GM12878 (cell line): ENCODE measurements around the gene OR12D1. TPM values are rescaled to one million over a fixed set of nuclear protein-coding genes. Genes with fewer than 3 reads are reported as not detected.

Experiments
- ATAC-seq: fragments of 200-7000 bp; cut with Tn5 transposase; 3 replicates; pipeline ENCODE4 v1.9.1; 2020; ENCODE audit warnings: mild to moderate bottlenecking, moderate library complexity
- BruUV-seq: library from RNA; stranded (reverse); fragments of 400-500 nt; replicated peaks from 2 replicates; lab custom pipeline; 2021; lab: Mats Ljungman, UMichigan
- CTCF ChIA-PET: fragments of 300-600 bp; sonication (Branson Sonifier 250); formaldehyde crosslinking; extraction: SDS; loops from one replicate; lab custom pipeline; 2021; ENCODE audit warnings: inconsistent platforms; lab: Yijun Ruan, JAX
- POLR2A ChIA-PET: fragments of 350-600 bp; formaldehyde crosslinking; extraction: SDS; loops from one replicate; lab custom pipeline; 2021; ENCODE audit warnings: inconsistent platforms; lab: Charles Lee
- RAD21 ChIA-PET: fragments of 300-600 bp; sonication (Branson Sonifier 250); formaldehyde crosslinking; loops from one replicate; lab custom pipeline; 2023; ENCODE audit warnings: antibody characterized with exemption; ENCODE audit not compliant: unreplicated experiment; lab: Charles Lee
- SMC1A ChIA-PET: fragments of 300-600 bp; sonication (Branson Sonifier 250); formaldehyde crosslinking; loops from one replicate; lab custom pipeline; 2023; ENCODE audit not compliant: unreplicated experiment, uncharacterized antibody; lab: Charles Lee
- DNase-seq: peaks from one replicate; pipeline ENCODE4 v3.0.0-alpha.2; 2011; ENCODE audit warnings: low read depth, low spot score
- FAIRE-seq: peaks from 3 replicates; lab custom pipeline; 2011; peaks lifted over from hg19 to GRCh38; lab: Jason Lieb, UNC
- H2AFZ ChIP-seq: 2 replicates; pipeline ENCODE4 v1.6.0; 2011; ENCODE audit warnings: low read depth, low read length, control low read depth; ENCODE audit not compliant: control insufficient read depth
- H3K27ac ChIP-seq: 2 replicates; pipeline ENCODE4 v1.5.1; 2011; ENCODE audit warnings: control low read depth; ENCODE audit not compliant: control insufficient read depth, insufficient read depth
- H3K27me3 ChIP-seq, 2 experiments: replicated peaks in 1 of 2; 2 replicates each; pipeline versions ENCODE4 v1.6.0 to v1.6.1; 2011; ENCODE audit warnings: low read length in 1 of 2; ENCODE audit not compliant: control insufficient read depth in 2 of 2, insufficient read depth in 2 of 2
- H3K36me3 ChIP-seq, 2 experiments: 2 replicates each; pipeline ENCODE4 v1.5.1; 2011; ENCODE audit warnings: low read length in 1 of 2; ENCODE audit not compliant: control insufficient read depth in 2 of 2, insufficient read depth in 2 of 2
- H3K4me1 ChIP-seq: 2 replicates; pipeline ENCODE4 v1.6.1; 2011; ENCODE audit warnings: mild to moderate bottlenecking, low read length, moderate library complexity, mixed read lengths; ENCODE audit not compliant: control insufficient read depth, insufficient read depth
- H3K4me2 ChIP-seq: 2 replicates; pipeline ENCODE4 v1.6.0; 2011; ENCODE audit warnings: control low read depth; ENCODE audit not compliant: control insufficient read depth, insufficient read depth
- H3K4me3 ChIP-seq: fragments of 200-600 bp; sonication (generic); 2 replicates; pipeline ENCODE4 v1.5.1; 2016
- H3K79me2 ChIP-seq: 2 replicates; pipeline ENCODE4 v1.6.0; 2011; ENCODE audit warnings: low read length; ENCODE audit not compliant: control insufficient read depth, insufficient read depth
- H3K9ac ChIP-seq: 2 replicates; pipeline ENCODE4 v1.8.0; 2011; ENCODE audit warnings: low read length, control low read depth, mixed read lengths; ENCODE audit not compliant: control insufficient read depth, insufficient read depth
- H3K9me3 ChIP-seq: replicated peaks from 3 replicates; pipeline ENCODE4 v1.5.1; 2011; ENCODE audit warnings: mild to moderate bottlenecking, low read length; ENCODE audit not compliant: control insufficient read depth, insufficient read depth
- H4K20me1 ChIP-seq: 2 replicates; pipeline ENCODE4 v1.6.0; 2011; ENCODE audit not compliant: control insufficient read depth, insufficient read depth
- BRCA1 ChIP-seq: IDR thresholded peaks from 2 replicates; pipeline ENCODE4 v1.6.1; 2011; ENCODE audit warnings: low read depth, low read length, improper control_type of control experiment
- E2F4 ChIP-seq: IDR thresholded peaks from 2 replicates; pipeline ENCODE4 v1.6.1; 2012; ENCODE audit warnings: low read depth, low read length, improper control_type of control experiment
- EED ChIP-seq: sonication (generic); IDR thresholded peaks from 2 replicates; pipeline ENCODE4 v1.6.1; 2016; ENCODE audit warnings: antibody characterized with exemption, low read depth
- EGR1 ChIP-seq, 2 experiments: IDR thresholded peaks; 1 replicate in 1 of 2; 2 replicates in 1 of 2; pipeline ENCODE4 v1.6.1; 2011 to 2012; ENCODE audit warnings: low read depth in 2 of 2, low read length in 2 of 2, borderline replicate concordance in 1 of 2, mild to moderate bottlenecking in 1 of 2, moderate library complexity in 1 of 2
- PAX8 ChIP-seq: fragments of 450-650 bp; IDR thresholded peaks from 2 replicates; pipeline ENCODE4 v1.6.1; 2017; ENCODE audit warnings: mild to moderate bottlenecking, moderate library complexity
- RBBP5 ChIP-seq: fragments of 200-600 bp; sonication (generic); conservative IDR thresholded peaks from 2 replicates; pipeline ENCODE4 v1.6.1; 2016
- ZBED1 ChIP-seq: IDR thresholded peaks from 2 replicates; pipeline ENCODE4 v1.6.1; 2016; ENCODE audit warnings: borderline replicate concordance
- ZBTB33 ChIP-seq: fragments of 450-650 bp; IDR thresholded peaks from 2 replicates; pipeline ENCODE4 v1.6.1; 2017; ENCODE audit warnings: mild to moderate bottlenecking
- ZNF274 ChIP-seq: IDR thresholded peaks from one replicate; pipeline ENCODE4 v1.8.0; 2011; ENCODE audit not compliant: insufficient read length, insufficient read depth
- ZNF687 ChIP-seq: fragments of 450-650 bp; IDR thresholded peaks from 2 replicates; pipeline ENCODE4 v1.6.1; 2017; ENCODE audit warnings: mild to moderate bottlenecking, moderate library complexity
- whole genome bisulfite sequencing: methylation state at CpG from one replicate; pipeline ENCODE4 v1.1.6; 2016; ENCODE audit warnings: low lambda C conversion rate; ENCODE audit not compliant: insufficient replicate concordance, insufficient coverage; ENCODE audit errors: missing lambda C conversion rate; 5-methylcytosine and 5-hydroxymethylcytosine counted together
- in situ Hi-C: fragments of 300-500 bp; cut with MboI; formaldehyde crosslinking; loops from 9 replicates; pipeline ENCODE4 v1.14.3; 2018; ENCODE audit warnings: mixed read lengths
- intact Hi-C: fragments of 100-400 bp; cut with micrococcal nuclease; formaldehyde crosslinking; loops from one replicate; pipeline ENCODE4 v1.14.2; 2022; ENCODE audit not compliant: unreplicated experiment
- polyA plus RNA-seq, 11 experiments: library from polyadenylated mRNA; depleted of rRNA in 4 of 11; unstranded in 6 of 11; stranded (reverse) in 5 of 11; fragments of >200 nt; fragmentation: Nextera tagmentation in 4 of 11; fragmentation: Illumina TruSeq in 1 of 11; extraction: Ambion mirVana in 4 of 11; extraction: Trizol in 1 of 11; gene quantifications; 1 replicate in 1 of 11; 2 replicates in 10 of 11; pipeline versions ENCODE4 v1.2.1 to v1.2.3, GENCODE V29; 2011 to 2016; ENCODE audit warnings: inconsistent platforms in 2 of 11, missing spikeins in 2 of 11, low read depth in 1 of 11
- total RNA-seq, 4 experiments: library from RNA; depleted of rRNA in 3 of 4; stranded (reverse); fragments of >200 nt in 3 of 4; fragmentation: Illumina TruSeq in 1 of 4; extraction: Trizol in 1 of 4; gene quantifications; 2 replicates each; pipeline versions ENCODE4 v1.2.1 to v1.2.3, GENCODE V29; 2013 to 2021
- TF ChIP-seq, protein P1 (sequence below): fragments of 450-650 bp; IDR thresholded peaks from 2 replicates; pipeline ENCODE4 v1.6.1; 2017; ENCODE audit warnings: borderline replicate concordance
- TF ChIP-seq, protein P2 (sequence below): fragments of 450-650 bp; IDR thresholded peaks from 2 replicates; pipeline ENCODE4 v1.6.1; 2016; ENCODE audit warnings: mild to moderate bottlenecking

The OR12D1 gene
- total and polyA plus RNA-seq, 10 of the 15 experiments (the other 5 are each of a cell fraction or from before 2014, with no cell fraction given), result not detected

DNA sequence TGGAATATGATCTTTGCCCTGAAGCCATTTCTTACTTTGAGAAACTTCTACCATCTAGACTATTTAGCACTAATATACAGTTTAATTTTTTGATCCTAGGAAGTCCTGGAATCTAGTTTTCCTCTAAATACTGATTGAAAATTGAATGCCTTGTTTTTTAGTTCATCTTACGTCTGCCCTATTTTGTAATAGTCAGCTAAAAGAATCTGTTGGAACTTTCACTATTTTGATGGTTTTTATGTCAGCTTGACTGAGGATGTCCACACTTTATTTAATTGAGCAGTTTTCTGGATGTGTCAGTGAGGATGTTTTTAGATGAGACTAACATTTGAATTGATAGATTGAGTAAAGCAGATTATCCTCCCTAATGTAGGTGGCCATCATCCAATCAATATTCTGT lies 10.9 kb upstream of the OR12D1 start:
- Histone ChIP-seq H2AFZ (no peak overlapping the region), H3K4me3 (no peak overlapping the region), H4K20me1 (no peaks in the 10 kb centered on the region), H3K27ac (no peak overlapping the region), H3K27me3 (no peaks in the 10 kb centered on the region), H3K36me3 (no peaks in the 10 kb centered on the region), H3K4me2 (no peak overlapping the region), H3K4me1 (no peaks in the 10 kb centered on the region), H3K79me2 (no peaks in the 10 kb centered on the region), H3K9me3 (no peaks in the 10 kb centered on the region), H3K9ac (no peak overlapping the region)
- intact Hi-C loops, result no loop called here
- SMC1A ChIA-PET, result no interaction called here
- no TSS peak for BruUV-seq
- CTCF ChIA-PET, result no interaction called here
- in situ Hi-C loops, result no loop called here
- no peak for FAIRE-seq
- no peak for ATAC-seq
- WGBS, result 0% methylated on average over 1 of the region's 1 CpG
- POLR2A ChIA-PET, result no interaction called here
- RAD21 ChIA-PET, result no interaction called here
- no peak for DNase-seq
- TF ChIP-seq, protein P1, sequence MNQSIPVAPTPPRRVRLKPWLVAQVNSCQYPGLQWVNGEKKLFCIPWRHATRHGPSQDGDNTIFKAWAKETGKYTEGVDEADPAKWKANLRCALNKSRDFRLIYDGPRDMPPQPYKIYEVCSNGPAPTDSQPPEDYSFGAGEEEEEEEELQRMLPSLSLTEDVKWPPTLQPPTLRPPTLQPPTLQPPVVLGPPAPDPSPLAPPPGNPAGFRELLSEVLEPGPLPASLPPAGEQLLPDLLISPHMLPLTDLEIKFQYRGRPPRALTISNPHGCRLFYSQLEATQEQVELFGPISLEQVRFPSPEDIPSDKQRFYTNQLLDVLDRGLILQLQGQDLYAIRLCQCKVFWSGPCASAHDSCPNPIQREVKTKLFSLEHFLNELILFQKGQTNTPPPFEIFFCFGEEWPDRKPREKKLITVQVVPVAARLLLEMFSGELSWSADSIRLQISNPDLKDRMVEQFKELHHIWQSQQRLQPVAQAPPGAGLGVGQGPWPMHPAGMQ, result no peak
- TF ChIP-seq ZBED1, result no peak
- no peak for TF ChIP-seq RBBP5
- TF ChIP-seq ZNF274, result no peak
- TF ChIP-seq PAX8, result no peak
- no peak for TF ChIP-seq E2F4
- no peak for TF ChIP-seq BRCA1
- TF ChIP-seq ZNF687, result no peak
- TF ChIP-seq EGR1 (IDR thresholded peaks at IDR 0.05; ENCODE audit: borderline replicate concordance in 1 of 2, low read depth in 2 of 2, low read length in 2 of 2), result no peak
- TF ChIP-seq ZBTB33, result no peak
- TF ChIP-seq, protein P2, sequence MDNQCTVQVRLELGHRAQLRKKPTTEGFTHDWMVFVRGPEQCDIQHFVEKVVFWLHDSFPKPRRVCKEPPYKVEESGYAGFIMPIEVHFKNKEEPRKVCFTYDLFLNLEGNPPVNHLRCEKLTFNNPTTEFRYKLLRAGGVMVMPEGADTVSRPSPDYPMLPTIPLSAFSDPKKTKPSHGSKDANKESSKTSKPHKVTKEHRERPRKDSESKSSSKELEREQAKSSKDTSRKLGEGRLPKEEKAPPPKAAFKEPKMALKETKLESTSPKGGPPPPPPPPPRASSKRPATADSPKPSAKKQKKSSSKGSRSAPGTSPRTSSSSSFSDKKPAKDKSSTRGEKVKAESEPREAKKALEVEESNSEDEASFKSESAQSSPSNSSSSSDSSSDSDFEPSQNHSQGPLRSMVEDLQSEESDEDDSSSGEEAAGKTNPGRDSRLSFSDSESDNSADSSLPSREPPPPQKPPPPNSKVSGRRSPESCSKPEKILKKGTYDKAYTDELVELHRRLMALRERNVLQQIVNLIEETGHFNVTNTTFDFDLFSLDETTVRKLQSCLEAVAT, result no peak
- no peak for TF ChIP-seq EED
